A549 (cell line): ENCODE data around the gene SCAP.

Experiments used
- CHD4 ChIP-seq: fragments of 200-600 bp; sonication (generic); IDR thresholded peaks from 2 replicates; pipeline ENCODE4 v1.6.1; 2016; ENCODE audit warnings: antibody characterized with exemption, mild to moderate bottlenecking, borderline replicate concordance
- CTCF ChIP-seq: fragments of >200 bp; sonication (Bioruptor Twin); formaldehyde crosslinking; IDR thresholded peaks from 3 replicates; pipeline ENCODE4 v1.5.1; 2016
- FOSL2 ChIP-seq, 2 experiments: fragments of 450-650 bp in 1 of 2; fragments of >200 bp in 1 of 2; sonication (Bioruptor Twin) in 1 of 2; formaldehyde crosslinking; IDR thresholded peaks; 2 replicates each; pipeline versions ENCODE4 v1.5.0 to v1.6.1; 2016 to 2020; ENCODE audit warnings: mild to moderate bottlenecking in 1 of 2, moderate library complexity in 1 of 2
- MAX ChIP-seq: IDR thresholded peaks from 2 replicates; pipeline ENCODE4 v1.6.1; 2012
- PHF8 ChIP-seq: fragments of 200-600 bp; sonication (generic); IDR thresholded peaks from 2 replicates; pipeline ENCODE4 v1.6.1; 2016; ENCODE audit warnings: low read depth, mild to moderate bottlenecking, antibody characterized with exemption, moderate library complexity, borderline replicate concordance
- POLR2A ChIP-seq: IDR thresholded peaks from 2 replicates; pipeline ENCODE4 v1.6.1; 2012; ENCODE audit warnings: mild to moderate bottlenecking, low read length
- POLR2AphosphoS2 ChIP-seq: conservative IDR thresholded peaks from 2 replicates; pipeline ENCODE4 v1.6.1; 2012; ENCODE audit warnings: low read length, improper control_type of control experiment, inconsistent platforms
- RCOR1 ChIP-seq: fragments of 150-350 bp; IDR thresholded peaks from 2 replicates; pipeline ENCODE4 v1.6.1; 2014; ENCODE audit warnings: antibody characterized with exemption, low read length, low read depth
- REST ChIP-seq: fragments of 200-600 bp; sonication (generic); IDR thresholded peaks from 2 replicates; pipeline ENCODE4 v1.6.1; 2016; ENCODE audit warnings: antibody characterized with exemption, mild to moderate bottlenecking, moderate library complexity
- RFX5 ChIP-seq: fragments of 450-650 bp; IDR thresholded peaks from 2 replicates; pipeline ENCODE4 v1.7.1; 2014; ENCODE audit warnings: antibody characterized with exemption, mild to moderate bottlenecking, moderate library complexity
- RNF2 ChIP-seq: fragments of 200-600 bp; sonication (generic); IDR thresholded peaks from 2 replicates; pipeline ENCODE4 v1.6.1; 2016; ENCODE audit warnings: low read depth, mild to moderate bottlenecking, antibody characterized with exemption, moderate library complexity, borderline replicate concordance
- ZNF302 ChIP-seq: fragments of 250-450 bp; sonication (Bioruptor Pico); IDR thresholded peaks from 2 replicates; pipeline ENCODE4 v1.9.0; 2021; ENCODE audit warnings: inconsistent platforms, mild to moderate bottlenecking, moderate library complexity

GRCh38 chr3:47455806-47456452, 19.8 kb downstream of the SCAP start:
- TF ChIP-seq POLR2A (no peak), CTCF (no peak), POLR2AphosphoS2 (no peak), CHD4 (no peak), REST (no peak), RNF2 (no peak), RCOR1 (no peak), FOSL2 (IDR thresholded peaks at IDR 0.05) (no peak), FOSL2 (CRISPR knock-in tag; IDR thresholded peaks at IDR 0.05) (no peak), ZNF302 (CRISPR knock-in tag) (no peak), PHF8 (no peak), RFX5 (no peak), MAX (no peak)
